Suprapubic skin (tissue), 3 donors: ENCODE data around the gene MSH2.

Experiments used
- CTCF ChIP-seq, 2 donors: fragments of 200-600 bp in 1 of 2; fragments of 450-650 bp in 1 of 2; sonication (generic) in 1 of 2; IDR thresholded peaks; one replicate each; pipeline ENCODE4 v1.5.1; 2016 to 2019; ENCODE audit warnings: antibody characterized with exemption in 2 of 2, mild to moderate bottlenecking in 1 of 2, moderate library complexity in 1 of 2
- POLR2A ChIP-seq, 2 donors: fragments of 450-650 bp; IDR thresholded peaks; one replicate each; pipeline ENCODE4 v1.6.1; 2017; ENCODE audit warnings: antibody characterized with exemption in 2 of 2, mild to moderate bottlenecking in 2 of 2, moderate library complexity in 2 of 2

GRCh38 chr2:47504174-47504810 is 101.3 kb downstream of the MSH2 start:
- TF ChIP-seq POLR2A (IDR thresholded peaks at IDR 0.05) (no peak), CTCF (IDR thresholded peaks at IDR 0.05) (no peak)
